Measurements from ENCODE around the gene BMP6.

BMP6 gene

DNA sequence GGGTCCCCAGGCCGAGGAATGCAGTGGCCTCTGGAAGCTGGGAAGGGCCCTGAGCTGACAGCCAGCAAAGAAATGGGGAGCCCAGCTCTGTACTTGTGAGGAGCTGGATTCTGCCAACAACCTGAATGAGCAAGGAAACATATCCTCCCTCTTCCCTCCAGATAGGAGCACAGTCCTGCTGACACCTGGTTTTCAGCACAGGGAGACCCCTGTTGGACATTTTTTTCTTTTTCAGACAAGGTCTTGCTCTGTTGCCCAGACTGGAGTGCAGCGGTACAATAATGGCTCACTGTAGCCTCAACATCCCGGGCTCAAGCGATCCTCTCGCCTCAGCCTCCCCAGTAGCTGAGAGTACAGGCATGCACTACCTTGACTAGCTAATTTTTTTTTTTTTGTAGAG, 21.5 kb downstream of the BMP6 start:
- DNase-seq (ENCODE audit: low spot score) = no peak

DNA sequence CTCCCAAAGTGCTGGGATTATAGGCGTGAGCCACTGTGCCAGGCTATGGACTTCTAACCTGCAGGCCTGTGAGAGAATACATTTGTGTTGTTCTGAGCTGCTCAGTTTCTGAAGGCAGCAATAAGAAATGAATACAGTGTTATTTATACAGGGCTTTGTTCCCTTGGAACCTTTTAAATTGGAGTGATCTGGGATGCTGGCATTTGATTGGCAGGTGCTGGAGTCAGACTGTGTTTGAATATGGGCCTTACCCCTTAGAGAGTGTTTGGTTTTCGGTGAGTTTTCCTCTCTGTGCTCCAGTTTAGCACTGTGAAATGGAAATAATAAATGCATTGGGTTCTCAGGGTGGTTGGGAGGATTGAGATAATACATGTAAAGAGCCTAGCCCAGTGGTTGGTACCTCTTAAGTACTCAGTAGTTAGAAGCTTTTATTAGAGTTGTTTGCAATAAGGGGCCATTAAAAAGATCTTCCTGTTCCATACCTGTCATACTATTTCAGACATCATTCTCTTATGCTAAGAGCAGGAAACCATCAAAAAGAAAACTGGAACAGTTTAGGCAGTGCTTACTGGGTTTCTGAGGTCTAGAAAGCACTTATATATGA, 22.1 kb downstream of the BMP6 start:
- DNase-seq (ENCODE audit: low spot score) = no peak

DNA sequence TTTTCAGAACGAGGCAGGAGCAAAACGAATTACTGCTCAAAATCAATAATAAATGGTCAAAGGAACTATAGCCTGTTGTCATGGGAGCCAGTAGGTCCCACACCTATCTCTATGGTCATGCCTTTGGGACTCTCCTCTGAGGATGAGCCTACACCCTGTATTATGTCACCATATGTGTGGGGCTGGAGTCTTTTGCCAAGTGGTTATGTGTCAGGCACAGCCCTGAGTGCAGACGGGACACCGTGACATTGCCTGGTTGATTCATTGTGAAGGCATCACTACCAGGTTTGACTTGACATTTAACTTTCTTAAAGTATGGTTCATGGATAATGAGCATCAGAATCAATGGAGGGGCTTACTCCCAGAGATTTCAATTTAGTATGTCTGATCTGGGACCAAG, 23.6 kb downstream of the BMP6 start:
- DNase-seq (ENCODE audit: low spot score) = no peak

DNA sequence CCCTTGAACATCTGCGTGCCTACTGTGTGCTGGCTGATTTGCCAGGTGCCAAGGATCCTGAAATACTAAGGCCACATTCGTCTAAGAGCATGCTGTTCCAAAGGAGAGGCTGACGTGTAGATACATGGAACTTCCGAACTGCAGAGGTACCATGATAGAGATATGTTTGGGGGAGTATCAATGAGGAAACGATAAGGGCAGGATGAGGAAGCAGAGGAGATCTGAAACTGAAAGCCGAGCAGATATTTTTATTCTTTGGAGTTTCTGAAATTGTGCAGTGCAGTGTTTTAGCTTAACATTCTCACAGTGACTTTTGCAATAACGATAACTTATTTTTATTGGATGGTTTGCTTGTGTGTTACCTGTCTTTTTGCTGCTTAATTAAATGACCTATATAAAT, 24.3 kb downstream of the BMP6 start:
- DNase-seq (ENCODE audit: low spot score) = no peak

DNA sequence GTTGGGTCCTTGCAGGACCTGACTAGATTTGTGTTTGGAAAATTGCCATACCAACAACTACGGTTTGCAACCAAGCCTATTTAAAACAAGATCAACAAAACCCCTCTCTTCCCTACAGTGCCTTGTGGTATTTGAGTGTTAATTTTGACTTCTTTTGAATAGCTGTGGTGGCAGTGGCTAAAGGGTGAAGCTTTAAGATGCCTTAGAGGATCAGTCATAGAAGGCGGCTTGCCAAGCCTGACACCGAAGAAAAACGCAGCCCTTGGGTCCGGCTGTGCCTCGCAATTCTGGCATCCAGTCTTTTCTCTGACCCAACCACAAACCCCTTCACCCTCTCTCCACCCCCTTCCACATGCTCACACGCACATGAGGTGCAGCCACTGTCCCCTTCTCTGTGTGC, 32.6 kb downstream of the BMP6 start:
- DNase-seq (ENCODE audit: low spot score) = peak; percentile 89

DNA sequence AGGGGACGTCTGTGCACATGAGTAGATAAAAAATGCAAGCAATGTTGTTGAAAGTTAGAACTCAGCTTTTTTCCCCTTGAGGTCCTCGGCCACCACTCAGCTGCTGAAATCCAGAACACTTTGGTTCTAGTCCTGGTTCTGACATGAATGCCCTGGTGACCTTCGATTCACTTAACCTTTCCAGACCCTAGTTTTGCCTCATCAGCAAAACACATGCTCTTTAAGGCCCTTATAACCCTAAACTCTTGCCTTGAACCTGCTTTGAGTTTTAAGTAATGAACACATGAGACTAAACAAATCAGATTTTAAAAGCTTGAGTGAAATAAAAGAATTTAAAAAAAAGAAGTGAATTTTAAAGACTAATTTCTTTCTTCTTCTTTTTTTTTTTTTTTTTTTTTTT, 33.4 kb downstream of the BMP6 start:
- DNase-seq (ENCODE audit: low spot score) = no peak

DNA sequence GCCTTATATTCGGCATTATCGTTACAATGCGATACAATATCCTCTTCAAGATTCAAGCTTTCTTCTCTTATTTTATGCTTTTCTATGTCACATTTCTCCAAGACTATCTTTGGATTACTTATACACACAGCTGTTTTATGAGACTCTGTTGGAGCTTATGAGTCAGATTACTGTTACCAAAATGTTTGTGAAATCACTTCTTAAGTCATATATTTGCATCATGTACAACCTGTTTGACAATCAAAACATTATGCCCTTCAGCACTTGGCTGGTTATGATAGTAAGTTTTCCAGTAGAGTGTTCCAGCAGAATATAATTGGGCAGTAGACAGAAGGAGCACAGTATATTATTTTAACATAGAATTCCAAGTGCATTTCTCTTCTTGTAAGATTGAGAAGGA, 35.2 kb downstream of the BMP6 start:
- DNase-seq (ENCODE audit: low spot score) = peak; percentile 40

DNA sequence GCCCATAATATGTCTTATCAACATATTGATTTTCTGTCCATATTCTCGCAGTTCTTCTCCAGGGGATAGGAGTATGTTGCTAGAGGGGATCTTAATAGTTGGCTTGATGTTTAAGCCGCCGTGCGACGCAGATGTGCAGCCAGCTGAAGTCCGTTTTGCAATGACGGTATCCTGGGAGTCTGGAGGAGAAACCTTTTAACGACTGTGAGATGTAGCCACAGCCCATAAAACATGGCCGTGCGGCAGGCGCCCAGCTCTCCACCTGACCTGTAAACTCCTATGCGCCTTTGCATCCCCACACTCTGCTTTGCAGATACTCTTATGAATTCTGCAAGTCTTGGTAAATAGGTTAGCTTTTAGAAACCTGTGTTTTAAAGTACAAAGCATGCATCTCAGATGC, 36.9 kb downstream of the BMP6 start:
- DNase-seq (ENCODE audit: low spot score) = no peak

DNA sequence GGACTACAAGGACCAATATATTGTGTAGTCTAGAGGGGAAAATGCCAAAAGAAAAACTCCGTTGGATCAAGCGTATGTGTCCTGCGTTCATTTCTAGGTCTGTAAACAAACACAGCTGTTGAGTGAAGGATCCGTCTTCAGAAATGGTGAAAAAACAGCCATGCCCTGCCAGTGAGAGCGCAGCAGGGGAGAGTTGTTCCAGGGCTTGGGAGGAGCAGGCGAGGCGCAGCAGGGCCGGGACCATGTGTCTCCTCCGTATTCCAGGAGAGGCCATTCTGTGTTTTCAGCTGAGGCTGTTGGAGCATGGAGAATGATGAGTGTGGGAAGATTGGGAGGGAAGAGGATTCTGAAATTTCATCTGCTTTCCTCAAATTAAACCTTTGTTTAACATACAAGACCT, 38.0 kb downstream of the BMP6 start:
- DNase-seq (ENCODE audit: low spot score) = no peak

DNA sequence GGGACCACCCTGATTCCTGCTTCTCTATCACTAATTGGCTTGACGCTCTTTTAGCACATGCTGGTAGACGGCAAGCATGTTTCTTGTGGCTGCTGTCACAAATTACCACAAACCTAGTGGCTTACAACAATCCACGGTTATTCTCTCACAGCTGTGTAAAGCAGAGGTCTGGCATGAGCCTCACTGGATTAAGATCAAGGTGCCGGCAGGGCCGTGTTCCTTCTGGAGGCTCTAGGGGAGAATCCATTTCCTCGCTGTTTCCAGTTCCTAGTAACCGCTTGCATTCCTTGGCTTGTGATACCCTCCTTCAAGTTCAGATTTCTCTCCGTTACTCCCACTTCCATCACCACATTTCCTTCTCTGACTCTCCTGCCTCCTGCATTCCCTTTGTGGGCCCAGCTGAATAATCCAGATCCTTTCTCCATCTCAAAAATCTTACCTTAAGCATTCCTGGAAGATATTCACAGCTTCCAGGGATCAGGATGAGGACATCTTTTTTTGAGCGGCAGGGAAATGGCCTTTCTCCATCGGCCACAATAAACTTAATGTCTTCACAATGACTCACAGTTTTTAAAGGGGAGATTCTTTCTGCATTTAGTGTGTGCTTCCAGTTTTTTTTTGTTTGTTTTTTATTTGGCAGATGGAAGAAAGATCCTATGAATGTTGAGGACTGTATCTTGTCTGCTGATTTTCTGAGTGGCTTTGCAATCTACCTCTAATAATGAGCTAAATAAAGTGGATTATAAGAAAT, 39.9 kb downstream of the BMP6 start:
- DNase-seq (ENCODE audit: low spot score) = peak; percentile 66

DNA sequence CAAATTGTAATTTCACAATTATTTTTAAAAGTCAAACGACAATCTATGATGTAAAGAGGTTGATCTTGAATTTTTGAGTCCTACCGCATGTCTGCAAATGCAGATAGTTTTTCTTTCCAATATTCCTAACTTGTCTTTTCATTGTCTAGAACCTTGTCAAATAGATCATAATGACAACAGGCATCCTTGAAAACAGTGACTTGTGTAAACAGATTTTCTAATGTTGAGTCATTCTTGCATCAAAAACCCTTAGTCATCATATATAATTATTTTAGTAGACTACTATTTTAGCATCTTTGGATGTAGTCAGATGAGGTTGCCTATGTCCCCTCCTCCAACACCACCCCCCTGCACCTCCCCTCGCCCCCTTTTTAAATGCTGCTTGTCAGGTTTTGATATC, 43.8 kb downstream of the BMP6 start:
- peak; percentile 38 for DNase-seq (ENCODE audit: low spot score)

DNA sequence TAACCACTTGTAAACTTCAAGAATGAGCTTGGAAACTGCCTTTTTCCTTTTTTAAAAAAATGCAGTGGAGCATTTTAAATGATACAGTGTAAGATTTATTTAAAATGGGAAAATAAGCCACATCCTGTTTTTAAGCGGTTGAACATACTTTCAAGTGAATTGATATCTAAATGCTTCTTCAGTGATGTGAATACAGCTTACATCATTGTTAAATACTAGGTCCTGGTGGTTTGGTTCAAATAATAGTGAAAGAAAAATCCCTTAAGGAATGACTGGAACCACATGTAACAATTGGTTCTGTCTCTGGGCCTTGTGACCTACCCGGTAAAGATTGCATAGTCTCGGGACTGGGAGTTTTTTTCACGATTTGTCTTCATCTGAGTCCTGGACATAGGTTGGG, 44.2 kb downstream of the BMP6 start:
- DNase-seq (ENCODE audit: low spot score) = no peak

DNA sequence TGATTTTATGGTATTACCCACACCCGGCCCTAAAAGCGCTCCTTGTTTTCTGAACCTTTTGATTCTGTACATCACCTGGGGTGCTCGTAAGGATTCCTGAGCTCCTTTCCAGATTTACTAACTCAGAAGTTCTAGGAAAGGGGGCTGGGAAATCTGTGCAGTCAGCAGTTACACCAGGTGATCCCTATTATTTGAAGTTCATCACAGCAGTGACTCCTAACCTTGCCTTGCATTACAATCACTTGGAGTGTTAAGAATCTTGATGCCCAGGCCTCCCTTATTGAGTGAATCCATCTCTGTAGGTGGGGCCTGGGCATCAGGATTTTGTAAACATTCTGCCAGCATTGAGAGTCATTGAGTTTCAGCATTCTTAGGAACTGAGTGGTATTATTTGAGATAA, 44.7 kb downstream of the BMP6 start:
- no peak for DNase-seq (ENCODE audit: low spot score)

DNA sequence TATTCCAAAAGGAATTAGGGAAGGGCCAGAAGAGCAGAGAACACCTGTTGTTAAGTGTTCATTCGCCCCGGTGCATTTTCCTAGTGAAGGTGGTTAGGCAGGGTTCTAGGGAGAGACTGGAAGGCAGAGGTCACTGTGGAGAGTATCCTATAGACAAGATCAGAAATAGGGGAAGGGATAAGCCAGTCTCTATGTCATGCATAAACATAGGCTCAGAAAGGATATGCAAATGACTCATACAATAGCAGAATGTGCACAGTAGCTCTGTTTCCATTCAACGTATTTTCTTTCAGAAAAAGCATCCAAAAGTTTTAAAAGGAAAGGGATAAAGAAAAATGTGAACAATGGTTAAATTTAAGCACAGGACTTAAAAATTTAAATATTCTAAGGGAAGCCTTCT, 47.4 kb downstream of the BMP6 start:
- DNase-seq (ENCODE audit: low spot score) = no peak

DNA sequence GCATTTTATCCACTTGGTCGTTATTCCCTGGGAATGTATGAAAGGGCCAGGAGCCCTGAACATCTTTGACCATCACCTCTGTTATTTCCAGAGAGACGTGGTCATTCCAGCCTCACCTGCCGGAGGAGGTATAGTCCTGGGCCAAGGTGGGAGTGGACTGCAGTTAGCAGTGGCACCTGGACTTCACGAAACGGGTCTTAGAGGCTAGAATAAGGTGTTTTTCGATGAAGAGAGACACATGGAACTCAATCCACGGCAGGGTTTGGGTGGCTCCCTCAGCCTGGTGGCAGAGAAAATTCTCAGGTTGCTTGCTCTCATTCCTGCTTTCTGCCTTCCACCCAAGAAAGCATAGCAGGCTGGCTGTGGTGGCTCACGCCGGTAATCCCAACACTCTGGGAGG, 48.0 kb downstream of the BMP6 start:
- no peak for DNase-seq (ENCODE audit: low spot score)

DNA sequence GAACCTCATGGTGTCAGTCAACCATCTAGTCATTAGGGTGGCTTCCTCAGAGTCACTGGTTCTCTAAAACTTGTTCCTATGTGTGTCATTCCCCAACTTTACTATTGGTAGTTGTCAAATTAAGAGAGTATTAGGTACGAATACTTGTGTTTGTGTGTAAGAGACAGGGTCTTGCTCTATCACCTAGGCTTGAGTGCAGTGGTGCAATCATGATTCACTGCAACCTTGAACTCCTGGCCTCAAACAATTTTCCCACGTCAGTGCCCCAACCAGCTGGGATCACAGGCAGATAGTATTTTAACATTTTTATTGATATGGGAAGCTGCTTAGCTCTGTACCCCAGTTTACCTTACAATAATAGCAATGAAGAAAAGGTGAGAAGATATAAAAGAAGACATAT, 50.6 kb downstream of the BMP6 start:
- no peak for DNase-seq (ENCODE audit: low spot score)

DNA sequence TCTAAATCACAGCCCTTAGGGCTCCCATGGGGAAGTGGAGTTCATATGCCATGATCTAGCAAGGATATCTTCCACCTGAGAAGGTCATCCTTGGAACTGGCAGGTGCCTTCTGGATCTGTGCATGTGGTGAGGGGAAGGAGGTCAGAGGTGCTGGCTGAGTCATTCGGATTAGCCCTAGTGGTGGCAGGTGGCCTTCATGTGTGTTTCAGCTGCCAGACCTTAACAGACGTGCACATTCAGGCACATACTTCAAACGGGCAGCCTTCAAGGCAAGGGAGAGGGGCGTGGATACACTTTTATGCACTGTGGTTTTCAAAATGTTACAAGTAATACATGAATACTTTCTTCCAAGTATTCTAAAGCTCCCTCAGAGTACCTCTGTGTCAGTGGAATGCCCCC, 51.2 kb downstream of the BMP6 start:
- DNase-seq (ENCODE audit: low spot score) = no peak

DNA sequence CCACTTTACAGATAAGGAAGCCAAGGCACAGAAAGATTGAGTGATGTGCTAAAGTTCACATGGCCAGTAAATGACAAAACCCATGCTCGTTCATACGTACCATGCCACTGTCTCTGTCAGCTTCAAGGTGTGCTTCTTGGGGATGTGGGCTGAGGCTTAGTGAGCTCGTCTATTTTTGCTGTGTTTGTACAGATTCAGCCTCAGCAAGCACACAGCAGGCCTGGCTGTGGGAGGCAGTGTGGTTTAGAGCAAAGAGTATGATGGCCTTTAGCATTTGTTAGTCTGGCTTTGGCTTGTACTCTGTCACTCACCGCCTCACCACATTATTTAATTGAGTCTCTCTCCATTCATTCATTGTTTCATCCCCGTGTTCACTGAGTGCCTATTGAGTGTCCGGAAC, 55.3 kb downstream of the BMP6 start:
- no peak for DNase-seq (ENCODE audit: low spot score)

DNA sequence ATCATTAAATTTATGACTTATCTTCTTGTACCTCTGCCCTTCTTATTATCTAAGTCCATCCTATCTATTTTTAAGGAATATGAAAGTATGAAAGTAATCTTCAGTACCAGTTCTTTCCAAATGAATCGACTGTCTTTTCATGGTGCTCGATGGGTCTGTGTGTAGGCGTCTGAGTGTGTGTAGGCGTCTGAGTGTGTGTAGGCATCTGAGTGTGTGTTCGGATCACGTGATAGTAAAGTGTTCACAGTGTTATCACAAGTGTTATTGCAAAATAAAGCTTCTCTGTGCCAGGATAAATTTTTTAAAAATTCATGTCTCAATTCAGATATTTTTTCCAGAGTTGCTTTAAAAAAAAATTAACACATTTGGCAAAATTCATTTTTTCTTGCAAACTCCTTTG, 58.3 kb downstream of the BMP6 start:
- DNase-seq (ENCODE audit: low spot score) = no peak

DNA sequence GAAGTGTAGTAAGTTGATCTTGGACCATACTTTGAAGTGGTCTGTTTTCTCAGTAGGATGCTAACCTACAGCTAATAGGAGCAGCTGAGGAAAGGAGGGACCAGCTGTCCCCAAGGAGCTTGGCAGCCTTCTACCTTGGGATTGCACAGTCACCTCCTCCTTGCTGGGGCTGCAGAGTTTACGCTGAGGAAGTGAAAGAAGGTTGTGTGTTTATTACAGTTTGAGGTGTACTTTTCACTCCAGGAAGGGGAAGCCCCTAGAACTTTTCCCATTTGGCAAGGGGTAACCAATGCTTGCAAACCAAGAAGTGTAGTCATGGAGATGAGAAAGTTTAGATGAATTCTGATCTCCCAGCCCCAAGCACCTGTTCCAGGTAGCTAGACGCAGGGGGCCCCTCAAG, 58.8 kb downstream of the BMP6 start:
- no peak for DNase-seq (ENCODE audit: low spot score)

DNA sequence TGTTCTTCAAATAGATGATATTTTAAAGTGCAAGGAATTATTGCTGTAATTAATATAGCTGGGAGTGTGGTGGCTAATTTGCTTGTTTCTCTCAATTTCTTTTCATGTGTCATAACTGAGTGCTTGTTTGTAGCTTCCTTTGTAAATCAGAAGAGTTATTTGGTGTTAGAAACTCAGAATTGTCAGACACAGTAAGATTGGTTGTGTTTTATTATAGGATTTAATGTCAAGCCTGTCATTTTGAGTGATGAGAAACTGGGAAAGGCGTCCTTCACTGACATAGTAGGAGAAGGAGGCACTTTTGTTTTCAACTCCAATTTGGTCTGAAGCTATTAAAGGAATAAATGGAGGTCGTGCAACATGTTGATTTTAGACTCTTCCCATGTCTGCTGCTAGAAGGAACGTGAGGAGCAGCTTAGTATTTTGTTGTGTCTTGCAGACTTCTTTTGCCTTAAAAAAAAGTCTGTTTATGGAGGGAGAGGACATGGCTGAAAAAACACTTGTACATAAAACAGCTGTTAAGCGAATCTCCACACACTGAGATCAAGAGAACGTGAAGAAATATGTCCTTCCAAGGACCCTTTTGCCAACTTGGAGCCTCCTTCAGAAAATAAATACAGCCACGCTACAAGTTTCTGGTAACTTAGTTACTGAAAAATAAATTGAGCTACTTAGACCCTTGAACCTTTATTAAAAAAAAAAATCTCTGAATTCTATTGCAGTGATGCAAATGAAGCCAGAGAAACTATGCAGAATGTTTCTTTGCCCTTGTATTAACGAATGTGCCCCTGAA, 59.5 kb downstream of the BMP6 start:
- DNase-seq (ENCODE audit: low spot score) = no peak

DNA sequence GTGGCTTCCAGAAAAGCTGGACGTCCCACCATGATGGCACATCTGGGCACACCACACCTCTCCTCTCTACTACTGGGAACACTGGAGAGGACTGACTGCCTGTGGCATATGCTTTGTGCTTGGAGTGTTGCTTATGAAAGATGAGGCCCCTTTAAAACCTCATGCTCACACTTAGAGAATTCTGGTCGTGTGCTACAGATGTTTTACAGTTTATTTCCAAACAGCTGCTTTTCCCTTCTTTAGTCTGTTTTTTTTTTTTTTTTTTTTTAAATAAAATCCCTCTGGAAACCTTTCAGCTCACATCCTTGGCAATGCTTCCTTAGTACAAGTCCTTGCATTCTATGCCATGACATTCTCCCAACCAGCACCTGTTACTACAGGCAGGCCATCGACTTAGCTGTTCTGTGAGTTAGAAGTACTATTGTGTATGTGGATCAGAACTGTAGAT, 60.3 kb downstream of the BMP6 start:
- DNase-seq (ENCODE audit: low spot score) = peak; percentile 17

DNA sequence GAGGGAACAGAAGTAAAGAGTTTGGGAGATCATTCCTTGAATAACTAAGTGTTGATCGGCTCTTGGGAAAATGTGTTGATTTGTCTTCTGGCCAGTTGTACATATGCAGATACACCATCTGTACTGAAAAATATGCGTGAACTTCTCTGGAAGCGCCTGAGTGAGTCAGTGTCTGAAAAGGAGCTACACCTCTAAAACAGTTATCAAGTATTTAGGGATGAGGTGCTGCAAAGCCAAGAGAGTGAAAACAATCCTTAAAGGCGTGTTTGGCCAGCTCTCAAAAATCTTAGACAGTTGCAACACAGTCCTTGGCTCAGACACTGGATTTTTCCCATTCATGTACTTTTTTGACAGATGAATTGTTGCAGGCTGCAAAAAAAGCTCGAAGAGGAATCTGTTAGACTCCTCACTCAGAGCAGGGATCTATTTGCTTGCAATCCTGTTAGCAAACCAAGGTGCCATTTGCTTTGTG, 61.3 kb downstream of the BMP6 start:
- peak; percentile 78 for DNase-seq (ENCODE audit: low spot score)
